ENCODE results near the gene MYLK.

DNA sequence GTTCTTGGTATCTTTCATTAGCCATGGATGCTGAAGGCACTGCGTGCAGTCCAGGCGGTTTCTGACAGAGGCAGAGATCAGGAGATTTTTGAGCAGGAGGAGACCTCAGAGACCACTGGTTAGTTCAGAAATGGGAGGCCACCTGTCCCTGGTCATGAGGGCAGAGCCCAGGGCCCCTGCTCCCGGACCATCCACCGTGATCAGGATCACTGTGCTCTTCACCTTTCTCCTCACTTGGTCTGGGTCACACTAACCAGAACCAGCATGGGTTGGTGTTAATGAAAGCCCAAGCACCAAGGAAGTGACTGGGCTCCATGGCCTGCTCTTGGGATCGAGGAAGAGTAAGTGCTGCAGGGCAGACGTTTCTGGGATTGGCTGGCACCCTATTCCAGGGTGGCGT, 257.3 kb downstream of the MYLK start:
- TF ChIP-seq EZH2 (IDR thresholded peaks at IDR 0.05; ENCODE audit: low read length) (no peak), CTCF (optimal IDR thresholded peaks at IDR 0.05 in 1 of 3, IDR thresholded peaks at IDR 0.05 in 1 of 3, conservative IDR thresholded peaks at IDR 0.05 in 1 of 3; ENCODE audit: extremely low read depth in 1 of 3, insufficient read depth in 2 of 3, low read length in 3 of 3) (no peak)

All from keratinocyte (primary cell).